ENCODE results near the gene VPS45. TPM values are rescaled to one million over a fixed set of nuclear protein-coding genes. Genes with fewer than 3 reads are reported as not detected.

VPS45 gene
- total and polyA plus RNA-seq, 2 of the 13 experiments (the other 11 are each of a cell fraction or from before 2014, with no cell fraction given): 15.2 to 25.2 TPM

DNA sequence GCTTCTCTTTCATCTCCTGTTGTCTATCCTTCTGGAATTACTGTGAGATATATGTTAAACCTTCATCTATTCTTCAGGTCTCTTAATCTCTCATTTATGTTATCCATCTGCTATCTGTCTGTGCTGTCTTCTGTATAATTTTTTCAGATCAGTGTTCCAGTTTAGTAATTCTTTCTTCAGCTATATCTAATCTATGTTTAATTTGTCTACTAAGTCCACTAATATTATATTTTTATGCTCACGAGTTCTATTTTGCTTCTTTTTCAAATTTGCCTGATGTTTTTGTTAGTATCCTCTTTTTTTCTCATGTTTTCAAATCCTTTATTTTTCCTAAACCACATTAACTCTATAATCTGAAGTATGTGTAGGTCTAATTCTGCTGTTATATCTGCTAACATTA is 47.5 kb downstream of the VPS45 start (continued):
- no peak for TF ChIP-seq ZNF879 (CRISPR knock-in tag; IDR thresholded peaks at IDR 0.05)
- TF ChIP-seq ZBTB39 (CRISPR knock-in tag; IDR thresholded peaks at IDR 0.05): no peak
- no peak for TF ChIP-seq ZBTB7B (CRISPR knock-in tag; IDR thresholded peaks at IDR 0.05)
- TF ChIP-seq ATF1 (CRISPR knock-in tag; IDR thresholded peaks at IDR 0.05): no peak
- TF ChIP-seq ZSCAN9 (CRISPR knock-in tag; IDR thresholded peaks at IDR 0.05; ENCODE audit: borderline replicate concordance): no peak
- no peak for TF ChIP-seq ZNF607 (CRISPR knock-in tag; IDR thresholded peaks at IDR 0.05; ENCODE audit: borderline replicate concordance)
- no peak for TF ChIP-seq BHLHE40 (IDR thresholded peaks at IDR 0.05; ENCODE audit: low read length)

DNA sequence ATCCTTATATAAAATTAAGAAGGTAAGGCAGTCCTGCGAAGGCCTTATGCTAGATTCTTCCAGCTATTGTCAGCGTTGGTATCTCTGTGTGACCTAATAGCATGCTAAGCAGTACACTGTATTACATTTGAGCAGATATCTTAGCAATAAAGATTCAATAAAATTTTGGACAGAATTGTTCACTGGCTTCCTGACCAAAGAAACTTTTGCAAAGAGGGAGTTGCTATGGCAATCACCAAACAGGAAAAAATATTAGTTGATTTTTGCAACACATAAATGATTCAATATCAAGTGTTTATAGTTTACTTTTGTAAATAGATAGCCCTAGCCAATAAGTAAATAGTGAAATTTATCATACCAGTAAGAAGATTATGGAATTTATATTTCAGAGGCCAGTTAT is 51.1 kb downstream of the VPS45 start:
- Histone ChIP-seq H3K27ac (ENCODE audit: extremely low read length, insufficient read depth, low read length) (no peak overlapping the region), H2AFZ (ENCODE audit: low read length) (no peak overlapping the region), H3K27me3 (ENCODE audit: control insufficient read depth in 1 of 2, insufficient read depth in 2 of 2, low read length in 2 of 2) (no peaks in the 10 kb centered on the region), H3K4me3 (replicated peaks in 1 of 3; ENCODE audit: insufficient read depth in 1 of 3, low read depth in 2 of 3, low read length in 3 of 3) (no peak overlapping the region), H3K4me1 (ENCODE audit: insufficient read depth, low read length) (no peaks in the 10 kb centered on the region), H3K9me3 (ENCODE audit: low read length) (peaks cover 7% of the 10 kb centered on the region), H4K20me1 (ENCODE audit: insufficient read depth, low read length) (no peaks in the 10 kb centered on the region), H3K79me2 (ENCODE audit: insufficient read depth, low read length) (no peaks in the 10 kb centered on the region), H3K36me3 (replicated peaks in 1 of 2; ENCODE audit: control insufficient read depth in 1 of 2, insufficient read depth in 2 of 2, low read length in 2 of 2) (no peaks in the 10 kb centered on the region), H3K4me2 (ENCODE audit: low read depth, low read length) (no peak overlapping the region), H3K9ac (ENCODE audit: insufficient read depth, low read depth, low read length) (no peak overlapping the region)
- POLR2A ChIA-PET: no interaction called here
- TF ChIP-seq KAT7 (CRISPR knock-in tag; IDR thresholded peaks at IDR 0.05; ENCODE audit: borderline replicate concordance) (no peak), RFX1 (IDR thresholded peaks at IDR 0.05) (no peak), TOPORS (CRISPR knock-in tag; IDR thresholded peaks at IDR 0.05) (no peak), FOXK1 (CRISPR knock-in tag; IDR thresholded peaks at IDR 0.05; ENCODE audit: borderline replicate concordance, low read depth) (no peak), ATM (IDR thresholded peaks at IDR 0.05; ENCODE audit: borderline replicate concordance) (no peak), DPF2 (CRISPR knock-in tag; IDR thresholded peaks at IDR 0.05; ENCODE audit: borderline replicate concordance, low read depth) (no peak), KMT2A (CRISPR knock-in tag; IDR thresholded peaks at IDR 0.05) (no peak)
- no peak for FAIRE-seq
- in situ Hi-C loops (cut with HindIII; ENCODE audit: extremely low pct_ligation_motif_present, low pct_unique_long_range_greater_than_20kb): no loop called here
- intact Hi-C loops (cut with micrococcal nuclease; ENCODE audit: unreplicated experiment): no loop called here
- BruUV-seq (replicated peaks): no TSS peak
- no peak for ATAC-seq
- CTCF ChIA-PET (ENCODE audit: low intra/inter-chr PET ratio, low total read pairs): no interaction called here
- WGBS (ENCODE audit: low lambda C conversion rate): 96% methylated on average over 2 of the region's 2 CpGs
- DNase-seq (ENCODE audit: low spot score): no peak

Data from HepG2 (cell line).